AG09319 (cell line): ENCODE data around the gene RASAL3.

ENCODE experiments used
- DNase-seq: peaks from one replicate; pipeline ENCODE4 v3.0.0-alpha.2; 2010; ENCODE audit warnings: low read depth; ENCODE audit errors: extremely low read depth
- CTCF ChIP-seq: IDR thresholded peaks from 2 replicates; pipeline ENCODE4 v1.5.1; 2011; ENCODE audit warnings: low read depth, mild to moderate bottlenecking, inconsistent platforms, low read length, moderate library complexity

Gene RASAL3

GRCh38 chr19:15429825-15430467 is 34.4 kb downstream of the RASAL3 start:
- no peak for TF ChIP-seq CTCF
- no peak for DNase-seq

- DNase-seq = no peak
- TF ChIP-seq CTCF = no peak
These were observed 35.2 kb downstream of the RASAL3 start for GRCh38 chr19:15428956-15429824.

- no peak for DNase-seq
- no peak for TF ChIP-seq CTCF
These were observed 36.3 kb downstream of the RASAL3 start for GRCh38 chr19:15427991-15428471.

DNA sequence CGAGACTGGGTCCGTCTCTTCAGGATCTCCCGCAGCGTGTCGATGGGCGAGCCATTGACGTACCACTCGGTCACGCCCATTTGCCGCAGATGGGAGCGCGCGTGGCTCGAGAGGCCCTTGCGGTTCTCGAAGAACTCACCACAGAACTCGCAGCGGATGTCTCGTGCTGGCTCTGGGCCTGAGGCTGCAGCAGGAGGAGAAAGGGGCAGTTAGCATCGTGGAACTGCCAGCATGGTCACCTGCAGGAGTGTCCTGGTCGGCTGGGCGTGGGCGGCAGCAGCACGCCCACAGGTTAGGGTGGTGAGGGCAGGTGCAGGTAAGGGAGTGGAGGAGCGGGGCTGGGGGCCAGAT is 37.0 kb downstream of the RASAL3 start:
- no peak for TF ChIP-seq CTCF
- no peak for DNase-seq

- TF ChIP-seq CTCF = no peak
- DNase-seq = no peak
These were observed 37.6 kb downstream of the RASAL3 start for GRCh38 chr19:15426485-15427349.

- DNase-seq = no peak
- no peak for TF ChIP-seq CTCF
These were observed 38.9 kb downstream of the RASAL3 start for GRCh38 chr19:15425321-15425950.
